Nephron (organoid): ENCODE measurements around the gene AQP3.

Experiments used
- H3K27ac Mint-ChIP-seq, 3 experiments: 2 replicates each; pipeline ENCODE4 v1.8.0; 2020; ENCODE audit warnings: mixed read lengths in 3 of 3, mild to moderate bottlenecking in 2 of 3, moderate library complexity in 1 of 3
- H3K27me3 Mint-ChIP-seq: 2 replicates; pipeline ENCODE4 v1.8.0; 2021; ENCODE audit warnings: low read depth, mild to moderate bottlenecking, moderate library complexity, mixed read lengths
- H3K36me3 Mint-ChIP-seq: 2 replicates; pipeline ENCODE4 v1.8.0; 2020; ENCODE audit warnings: low read depth, mixed read lengths
- H3K4me1 Mint-ChIP-seq: 2 replicates; pipeline ENCODE4 v1.8.0; 2020; ENCODE audit warnings: mixed read lengths
- H3K4me3 Mint-ChIP-seq, 3 experiments: 2 replicates each; pipeline ENCODE4 v1.8.0; 2020; ENCODE audit warnings: mild to moderate bottlenecking in 3 of 3, mixed read lengths in 3 of 3, moderate library complexity in 2 of 3
- H3K9me3 Mint-ChIP-seq: 2 replicates; pipeline ENCODE4 v1.8.0; 2020; ENCODE audit warnings: mixed read lengths
- CTCF ChIP-seq, 3 experiments: fragments of 200-600 bp; sonication (generic); IDR thresholded peaks; one replicate each; pipeline ENCODE4 v1.5.0; 2021; ENCODE audit warnings: antibody characterized with exemption in 3 of 3; ENCODE audit not compliant: unreplicated experiment in 3 of 3

The AQP3 gene

GRCh38 chr9:33416996-33417395, 30.4 kb downstream of the AQP3 start:
- Mint-ChIP-seq H3K4me1 (peaks cover 15% of the 10 kb centered on the region), H3K27me3 (peaks cover 11% of the 10 kb centered on the region), H3K9me3 (no peaks in the 10 kb centered on the region), H3K27ac (no peak overlapping the region), H3K36me3 (no peaks in the 10 kb centered on the region), H3K4me3 (no peak overlapping the region)
- TF ChIP-seq CTCF (IDR thresholded peaks at IDR 0.05; ENCODE audit: unreplicated experiment in 3 of 3), result no peak

- H3K9me3 Mint-ChIP-seq, result no peaks in the 10 kb centered on the region
- peaks cover 11% of the 10 kb centered on the region for H3K27me3 Mint-ChIP-seq
- H3K4me3 Mint-ChIP-seq, result no peak overlapping the region
- TF ChIP-seq CTCF (IDR thresholded peaks at IDR 0.05; ENCODE audit: unreplicated experiment in 3 of 3), result peak; percentile 42 to 60 (median 58)
- no peaks in the 10 kb centered on the region for H3K36me3 Mint-ChIP-seq
- peak overlapping the region in 1 of 3 experiments; percentile 42 for H3K27ac Mint-ChIP-seq
- peaks cover 15% of the 10 kb centered on the region for H3K4me1 Mint-ChIP-seq
These were observed 31.8 kb downstream of the AQP3 start for GRCh38 chr9:33415501-33416038.

- no peak overlapping the region for H3K4me3 Mint-ChIP-seq
- peak overlapping the region in 1 of 3 experiments; percentile 42 for H3K27ac Mint-ChIP-seq
- peaks cover 11% of the 10 kb centered on the region for H3K27me3 Mint-ChIP-seq
- no peak for TF ChIP-seq CTCF (IDR thresholded peaks at IDR 0.05; ENCODE audit: unreplicated experiment in 3 of 3)
- no peaks in the 10 kb centered on the region for H3K9me3 Mint-ChIP-seq
- H3K36me3 Mint-ChIP-seq, result no peaks in the 10 kb centered on the region
- H3K4me1 Mint-ChIP-seq, result peaks cover 15% of the 10 kb centered on the region
These were observed 32.4 kb downstream of the AQP3 start for GRCh38 chr9:33414889-33415500.

GRCh38 chr9:33414268-33414667, 33.1 kb downstream of the AQP3 start:
- H3K4me3 Mint-ChIP-seq, result no peak overlapping the region

GRCh38 chr9:33408087-33408486, 39.3 kb downstream of the AQP3 start:
- H3K4me1 Mint-ChIP-seq, result peaks cover 11% of the 10 kb centered on the region
- no peaks in the 10 kb centered on the region for H3K9me3 Mint-ChIP-seq
- no peaks in the 10 kb centered on the region for H3K36me3 Mint-ChIP-seq
- H3K4me3 Mint-ChIP-seq, result no peak overlapping the region
- H3K27me3 Mint-ChIP-seq, result peaks cover 4% of the 10 kb centered on the region
- H3K27ac Mint-ChIP-seq, result no peak overlapping the region
- no peak for TF ChIP-seq CTCF (IDR thresholded peaks at IDR 0.05; ENCODE audit: unreplicated experiment in 3 of 3)

More at GRCh38 chr9:33414268-33414667, 33.1 kb downstream of the AQP3 start:
- peak overlapping the region in 2 of 3 experiments; percentile 20 to 49 for H3K27ac Mint-ChIP-seq
- H3K36me3 Mint-ChIP-seq, result no peaks in the 10 kb centered on the region
- H3K9me3 Mint-ChIP-seq, result no peaks in the 10 kb centered on the region
- peaks cover 15% of the 10 kb centered on the region for H3K4me1 Mint-ChIP-seq
- peaks cover 11% of the 10 kb centered on the region for H3K27me3 Mint-ChIP-seq
- TF ChIP-seq CTCF (IDR thresholded peaks at IDR 0.05; ENCODE audit: unreplicated experiment in 3 of 3), result no peak

GRCh38 chr9:33407061-33407460, 40.3 kb downstream of the AQP3 start:
- Mint-ChIP-seq H3K27me3 (peaks cover 7% of the 10 kb centered on the region), H3K4me1 (peaks cover 16% of the 10 kb centered on the region), H3K4me3 (no peak overlapping the region), H3K36me3 (no peaks in the 10 kb centered on the region), H3K9me3 (no peaks in the 10 kb centered on the region), H3K27ac (peak overlapping the region in 1 of 3 experiments; percentile 32)
- no peak for TF ChIP-seq CTCF (IDR thresholded peaks at IDR 0.05; ENCODE audit: unreplicated experiment in 3 of 3)
